Neural progenitor cell (in vitro differentiated cells): ENCODE data around the gene NOC3L. TPM values are rescaled to one million over a fixed set of nuclear protein-coding genes. Genes with fewer than 3 reads are reported as not detected.

Experiments used
- DNase-seq: peaks from one replicate; pipeline ENCODE4 v3.0.0-alpha.2; 2016; ENCODE audit warnings: low spot score
- H2AFZ ChIP-seq: fragments of 200-600 bp; sonication (generic); replicated peaks from 2 replicates; pipeline ENCODE4 v1.6.1; 2016; ENCODE audit warnings: antibody characterized with exemption
- H3F3A ChIP-seq: fragments of 200-600 bp; sonication (generic); 2 replicates; pipeline ENCODE4 v1.6.1; 2016; ENCODE audit warnings: antibody characterized with exemption, low read depth
- H3K27ac ChIP-seq: fragments of 200-600 bp; sonication (generic); 2 replicates; pipeline ENCODE4 v1.5.1; 2016; ENCODE audit warnings: mild to moderate bottlenecking
- H3K27me3 ChIP-seq: fragments of 200-600 bp; sonication (generic); 2 replicates; pipeline ENCODE4 v1.6.1; 2016; ENCODE audit warnings: mild to moderate bottlenecking, moderate library complexity
- H3K36me3 ChIP-seq: fragments of 200-600 bp; sonication (generic); 2 replicates; pipeline ENCODE4 v1.5.1; 2016
- H3K4me1 ChIP-seq: fragments of 200-600 bp; sonication (generic); 2 replicates; pipeline ENCODE4 v1.6.1; 2016; ENCODE audit warnings: mixed run types
- H3K4me2 ChIP-seq: fragments of 200-600 bp; sonication (generic); 2 replicates; pipeline ENCODE4 v1.6.1; 2016
- H3K4me3 ChIP-seq: fragments of 200-600 bp; sonication (generic); 2 replicates; pipeline ENCODE4 v1.5.1; 2016
- H3K79me2 ChIP-seq: fragments of 200-600 bp; sonication (generic); 2 replicates; pipeline ENCODE4 v1.6.1; 2016; ENCODE audit warnings: low read depth
- H3K9ac ChIP-seq: fragments of 200-600 bp; sonication (generic); 2 replicates; pipeline ENCODE4 v1.6.1; 2016
- H3K9me3 ChIP-seq: fragments of 200-600 bp; sonication (generic); 2 replicates; pipeline ENCODE4 v1.5.1; 2016; ENCODE audit warnings: low read depth
- H4K20me1 ChIP-seq: fragments of 200-600 bp; sonication (generic); 2 replicates; pipeline ENCODE4 v1.6.1; 2016; ENCODE audit warnings: low read depth
- H3K27ac Mint-ChIP-seq: 3 replicates; pipeline ENCODE4 v1.8.0; 2021; ENCODE audit warnings: mixed read lengths
- H3K27me3 Mint-ChIP-seq: 2 replicates; pipeline ENCODE4 v1.8.0; 2022; ENCODE audit warnings: low read depth, mild to moderate bottlenecking, inconsistent platforms, moderate library complexity, mixed read lengths; ENCODE audit not compliant: insufficient read depth
- H3K36me3 Mint-ChIP-seq: 3 replicates; pipeline ENCODE4 v1.8.0; 2021; ENCODE audit warnings: mixed read lengths
- H3K4me1 Mint-ChIP-seq: 3 replicates; pipeline ENCODE4 v1.8.0; 2021; ENCODE audit warnings: mixed read lengths
- H3K4me3 Mint-ChIP-seq: 3 replicates; pipeline ENCODE4 v1.8.0; 2021; ENCODE audit warnings: mild to moderate bottlenecking, moderate library complexity, mixed read lengths
- H3K9me3 Mint-ChIP-seq: 3 replicates; pipeline ENCODE4 v1.8.0; 2020; ENCODE audit warnings: mixed read lengths
- EZH2 ChIP-seq: fragments of 200-600 bp; sonication (generic); IDR thresholded peaks from 2 replicates; pipeline ENCODE4 v1.6.1; 2017; ENCODE audit warnings: antibody characterized with exemption, mild to moderate bottlenecking, moderate library complexity
- EZH2phosphoT487 ChIP-seq: fragments of 200-600 bp; sonication (generic); IDR thresholded peaks from 2 replicates; pipeline ENCODE4 v1.6.1; 2017; ENCODE audit warnings: antibody characterized with exemption
- total RNA-seq: library from RNA; depleted of rRNA; stranded (reverse); fragments of >200 nt; gene quantifications from 2 replicates; pipeline ENCODE4 v1.2.3, GENCODE V29; 2015; ENCODE audit warnings: low replicate concordance
- TF ChIP-seq, protein P1 (sequence below): fragments of 200-600 bp; sonication (generic); IDR thresholded peaks from 2 replicates; pipeline ENCODE4 v1.5.1; 2017; ENCODE audit warnings: antibody characterized with exemption, mild to moderate bottlenecking

The NOC3L gene, protein sequence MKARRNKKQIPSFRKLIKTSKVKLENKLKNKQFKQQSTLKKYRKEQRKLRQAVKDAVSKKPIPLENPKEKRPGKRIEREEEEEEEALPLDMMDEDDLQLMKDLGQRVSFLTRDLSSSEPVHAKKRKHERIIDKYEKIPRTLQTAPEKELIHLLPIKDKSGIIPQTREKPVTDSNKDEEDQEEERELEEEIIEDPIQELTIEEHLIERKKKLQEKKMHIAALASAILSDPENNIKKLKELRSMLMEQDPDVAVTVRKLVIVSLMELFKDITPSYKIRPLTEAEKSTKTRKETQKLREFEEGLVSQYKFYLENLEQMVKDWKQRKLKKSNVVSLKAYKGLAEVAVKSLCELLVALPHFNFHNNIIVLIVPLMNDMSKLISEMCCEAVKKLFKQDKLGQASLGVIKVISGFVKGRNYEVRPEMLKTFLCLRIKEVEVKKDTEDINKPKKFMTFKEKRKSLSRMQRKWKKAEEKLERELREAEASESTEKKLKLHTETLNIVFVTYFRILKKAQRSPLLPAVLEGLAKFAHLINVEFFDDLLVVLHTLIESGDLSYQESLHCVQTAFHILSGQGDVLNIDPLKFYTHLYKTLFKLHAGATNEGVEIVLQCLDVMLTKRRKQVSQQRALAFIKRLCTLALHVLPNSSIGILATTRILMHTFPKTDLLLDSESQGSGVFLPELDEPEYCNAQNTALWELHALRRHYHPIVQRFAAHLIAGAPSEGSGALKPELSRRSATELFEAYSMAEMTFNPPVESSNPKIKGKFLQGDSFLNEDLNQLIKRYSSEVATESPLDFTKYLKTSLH
- 31.0 and 49.2 TPM in 2 replicates for total RNA-seq

GRCh38 chr10:94362360-94363250 is at the start of gene NOC3L:
Gene NOC3L, minus strand, starts transcription at chr10:94362939. Its CDS starts 101 bp downstream, at chr10:94362838.
- Histone ChIP-seq H3K27me3 (peaks cover 37% of the 10 kb centered on the region), H3K36me3 (peaks cover 7% of the 10 kb centered on the region), H3K9me3 (no peaks in the 10 kb centered on the region), H3K4me1 (peaks cover 7% of the 10 kb centered on the region), H3K4me2 (peak within 1 kb of the TSS; percentile 87), H3K9ac (peak within 1 kb of the TSS; percentile 54), H3K4me3 (peak within 1 kb of the TSS; percentile 66), H3K79me2 (peaks cover 30% of the 10 kb centered on the region), H3F3A (no peaks in the 10 kb centered on the region), H3K27ac (no peak within 1 kb of the TSS), H2AFZ (peak within 1 kb of the TSS; percentile 88), H4K20me1 (no peaks in the 10 kb centered on the region)
- Mint-ChIP-seq H3K4me1 (peaks cover 18% of the 10 kb centered on the region), H3K4me3 (peak within 1 kb of the TSS; percentile 94), H3K9me3 (peaks cover 2% of the 10 kb centered on the region), H3K36me3 (peaks cover 12% of the 10 kb centered on the region), H3K27ac (peak within 1 kb of the TSS; percentile 57), H3K27me3 (peaks cover 9% of the 10 kb centered on the region)
- TF ChIP-seq, protein P1, sequence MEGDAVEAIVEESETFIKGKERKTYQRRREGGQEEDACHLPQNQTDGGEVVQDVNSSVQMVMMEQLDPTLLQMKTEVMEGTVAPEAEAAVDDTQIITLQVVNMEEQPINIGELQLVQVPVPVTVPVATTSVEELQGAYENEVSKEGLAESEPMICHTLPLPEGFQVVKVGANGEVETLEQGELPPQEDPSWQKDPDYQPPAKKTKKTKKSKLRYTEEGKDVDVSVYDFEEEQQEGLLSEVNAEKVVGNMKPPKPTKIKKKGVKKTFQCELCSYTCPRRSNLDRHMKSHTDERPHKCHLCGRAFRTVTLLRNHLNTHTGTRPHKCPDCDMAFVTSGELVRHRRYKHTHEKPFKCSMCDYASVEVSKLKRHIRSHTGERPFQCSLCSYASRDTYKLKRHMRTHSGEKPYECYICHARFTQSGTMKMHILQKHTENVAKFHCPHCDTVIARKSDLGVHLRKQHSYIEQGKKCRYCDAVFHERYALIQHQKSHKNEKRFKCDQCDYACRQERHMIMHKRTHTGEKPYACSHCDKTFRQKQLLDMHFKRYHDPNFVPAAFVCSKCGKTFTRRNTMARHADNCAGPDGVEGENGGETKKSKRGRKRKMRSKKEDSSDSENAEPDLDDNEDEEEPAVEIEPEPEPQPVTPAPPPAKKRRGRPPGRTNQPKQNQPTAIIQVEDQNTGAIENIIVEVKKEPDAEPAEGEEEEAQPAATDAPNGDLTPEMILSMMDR = peak; percentile 83
- TF ChIP-seq EZH2 = peak; percentile 49
- peak; percentile 27 for TF ChIP-seq EZH2phosphoT487
- peak; percentile 97 for DNase-seq

DNA sequence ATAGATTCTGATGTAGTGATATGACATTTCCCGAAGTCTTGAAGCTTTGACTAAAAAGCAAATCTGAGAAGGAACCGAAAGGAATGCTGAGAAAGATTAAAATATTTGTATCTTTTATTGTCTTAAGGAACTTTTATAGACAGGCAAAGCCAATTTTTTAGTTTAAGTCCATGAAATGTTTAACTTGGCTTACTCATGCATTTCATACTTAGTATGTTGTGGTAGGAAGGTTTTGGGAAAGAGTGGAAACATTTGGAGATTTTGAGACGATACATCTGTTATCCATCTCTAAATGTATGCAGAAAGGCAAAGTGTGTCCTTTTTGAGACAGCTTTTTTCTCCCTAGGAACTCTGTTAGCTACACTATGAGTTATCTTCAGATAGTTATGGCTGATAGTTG is 49.7 kb upstream of the NOC3L start:
- Histone ChIP-seq H3K79me2 (no peaks in the 10 kb centered on the region), H3K9me3 (no peaks in the 10 kb centered on the region), H3K9ac (no peak overlapping the region), H3K4me1 (peaks cover 10% of the 10 kb centered on the region), H3K4me2 (no peak overlapping the region), H3K27me3 (no peaks in the 10 kb centered on the region), H3K27ac (no peak overlapping the region), H3F3A (no peaks in the 10 kb centered on the region), H2AFZ (no peak overlapping the region), H3K36me3 (no peaks in the 10 kb centered on the region), H3K4me3 (no peak overlapping the region), H4K20me1 (no peaks in the 10 kb centered on the region)
- no peak overlapping the region for H3K4me3 Mint-ChIP-seq
- DNase-seq = no peak
- no peak overlapping the region for H3K27ac Mint-ChIP-seq
- peaks cover 6% of the 10 kb centered on the region for H3K4me1 Mint-ChIP-seq
- no peaks in the 10 kb centered on the region for H3K36me3 Mint-ChIP-seq
- H3K27me3 Mint-ChIP-seq = peaks cover 2% of the 10 kb centered on the region
- H3K9me3 Mint-ChIP-seq = no peaks in the 10 kb centered on the region
- TF ChIP-seq, protein P1 = no peak
- TF ChIP-seq EZH2 (no peak), EZH2phosphoT487 (no peak)

- H3K36me3 ChIP-seq = no peaks in the 10 kb centered on the region
- no peak overlapping the region for H3K27ac Mint-ChIP-seq
- H3K36me3 Mint-ChIP-seq = no peaks in the 10 kb centered on the region
- H3K9me3 ChIP-seq = no peaks in the 10 kb centered on the region
- no peaks in the 10 kb centered on the region for H3K79me2 ChIP-seq
- peaks cover 10% of the 10 kb centered on the region for H3K4me1 ChIP-seq
- peaks cover 6% of the 10 kb centered on the region for H3K4me1 Mint-ChIP-seq
- H3K4me2 ChIP-seq = no peak overlapping the region
- H3K27ac ChIP-seq = no peak overlapping the region
- H3K4me3 ChIP-seq = no peak overlapping the region
- H4K20me1 ChIP-seq = no peaks in the 10 kb centered on the region
- H3F3A ChIP-seq = no peaks in the 10 kb centered on the region
- no peak overlapping the region for H3K9ac ChIP-seq
- TF ChIP-seq EZH2phosphoT487 = no peak
- no peak overlapping the region for H3K4me3 Mint-ChIP-seq
- no peak for DNase-seq
- no peaks in the 10 kb centered on the region for H3K27me3 ChIP-seq
- peaks cover 2% of the 10 kb centered on the region for H3K27me3 Mint-ChIP-seq
- H3K9me3 Mint-ChIP-seq = no peaks in the 10 kb centered on the region
- H2AFZ ChIP-seq = no peak overlapping the region
Observed at GRCh38 chr10:94411304-94411703, 48.6 kb upstream of the NOC3L start.
